Liver (tissue), 4 donors: ENCODE data around the gene ZNF2. TPM values are rescaled to one million over a fixed set of nuclear protein-coding genes. Genes with fewer than 3 reads are reported as not detected.

Experiments used
- polyA plus RNA-seq, 2 donors: library from polyadenylated mRNA; stranded (reverse) in 1 of 2; unstranded in 1 of 2; fragments of 200-250 nt in 1 of 2; fragments of >200 nt in 1 of 2; fragmentation: Nextera tagmentation in 1 of 2; extraction: Ambion mirVana in 1 of 2; gene quantifications; one replicate each; pipeline versions ENCODE4 v1.2.1 to v1.2.3, GENCODE V29; 2013 to 2015
- total RNA-seq, 2 donors: library from RNA; depleted of rRNA; stranded (reverse); fragments of >200 nt; gene quantifications; one replicate each; pipeline ENCODE4 v1.2.3, GENCODE V29; 2014
- donor health status: healthy.
- donor health status: healthy.
- donor health status: healthy.

Gene ZNF2
- total and polyA plus RNA-seq, 4 donors, result 1.0 to 3.0 (median 1.8) TPM

Other genes starting within 250 kb of the ZNF2 start
- gene MAL, start 140.1 kb upstream of the ZNF2 start, total RNA-seq, result not detected
- gene MAL, start 140.1 kb upstream of the ZNF2 start, polyA plus RNA-seq, result under 1 TPM in 1 of 2 donors, not detected in 1; 0.51 TPM
- gene MRPS5, start 44.0 kb upstream of the ZNF2 start, total RNA-seq, result 10 to 100 TPM; 21.7 to 64.0 TPM
- 10 to 100 TPM; 50.0 to 72.9 TPM for gene MRPS5, start 44.0 kb upstream of the ZNF2 start, polyA plus RNA-seq
- 1 to 10 TPM; 4.2 to 6.2 TPM for gene ZNF514, start 6.0 kb upstream of the ZNF2 start, total RNA-seq
- 1 to 10 TPM; 1.7 to 3.3 TPM for gene ZNF514, start 6.0 kb upstream of the ZNF2 start, polyA plus RNA-seq
- 1 to 10 TPM; 1.3 to 2.2 TPM for gene ZNF892, start 41.7 kb downstream of the ZNF2 start, total RNA-seq
- under 1 TPM in 1 of 2 donors, not detected in 1; 0.17 TPM for gene ZNF892, start 41.7 kb downstream of the ZNF2 start, polyA plus RNA-seq
- 1 to 10 TPM in 1 of 2 donors, under 1 TPM in 1; 0.19 to 1.1 TPM for gene PROM2, start 108.6 kb downstream of the ZNF2 start, total RNA-seq
- under 1 TPM; 0.11 to 0.30 TPM for gene PROM2, start 108.6 kb downstream of the ZNF2 start, polyA plus RNA-seq
- gene KCNIP3, start 131.5 kb downstream of the ZNF2 start, total RNA-seq, result under 1 TPM; 0.59 to 0.65 TPM
- 1 to 10 TPM in 1 of 2 donors, under 1 TPM in 1; 0.26 to 1.1 TPM for gene KCNIP3, start 131.5 kb downstream of the ZNF2 start, polyA plus RNA-seq
- 10 to 100 TPM; 20.1 to 68.7 TPM for gene FAHD2A, start 236.9 kb downstream of the ZNF2 start, total RNA-seq
- gene FAHD2A, start 236.9 kb downstream of the ZNF2 start, polyA plus RNA-seq, result 100 to 1,000 TPM in 1 of 2 donors, 10 to 100 TPM in 1; 69.9 to 105 TPM